UCSD-AML1 (cell line): ENCODE data around the gene CNDP2.
"Not testable (repeated sequence)": the region's sequence is repeated elsewhere in the genome, so short reads cannot be mapped to it uniquely, and the experiment has no call there.

Source experiments
- DNase-seq: peaks from one replicate; lab custom pipeline; 2025; ENCODE audit not compliant: unreplicated experiment; lab: John Stamatoyannopoulos, UW

CNDP2 gene

GRCh38 chr18:74499633-74500032 lies 3.5 kb downstream of the CNDP2 start:
- peak; percentile 60 for DNase-seq

GRCh38 chr18:74500372-74500771 lies 4.2 kb downstream of the CNDP2 start:
- DNase-seq, result no peak

- not testable (repeated sequence) for DNase-seq
Measured at GRCh38 chr18:74500774-74501173, 4.6 kb downstream of the CNDP2 start.

GRCh38 chr18:74501386-74501785 lies 5.2 kb downstream of the CNDP2 start:
- no peak for DNase-seq

- DNase-seq, result no peak
Measured at GRCh38 chr18:74503137-74503536, 7.0 kb downstream of the CNDP2 start.

GRCh38 chr18:74505776-74506175 lies 9.6 kb downstream of the CNDP2 start:
- DNase-seq, result no peak

GRCh38 chr18:74506448-74507084 lies 10.4 kb downstream of the CNDP2 start:
- no peak for DNase-seq

GRCh38 chr18:74507097-74507881 lies 11.1 kb downstream of the CNDP2 start:
- DNase-seq, result no peak

GRCh38 chr18:74507927-74508326 lies 11.8 kb downstream of the CNDP2 start:
- DNase-seq, result no peak

- no peak for DNase-seq
Measured at GRCh38 chr18:74508366-74508765, 12.2 kb downstream of the CNDP2 start.

- no peak for DNase-seq
Measured at GRCh38 chr18:74508821-74509225, 12.7 kb downstream of the CNDP2 start.

GRCh38 chr18:74509856-74510769 lies 13.9 kb downstream of the CNDP2 start:
- no peak for DNase-seq

GRCh38 chr18:74510770-74511095 lies 14.6 kb downstream of the CNDP2 start:
- DNase-seq, result no peak

- no peak for DNase-seq
Measured at GRCh38 chr18:74511823-74512222, 15.7 kb downstream of the CNDP2 start.

GRCh38 chr18:74512321-74513053 lies 16.3 kb downstream of the CNDP2 start:
- no peak for DNase-seq

- no peak for DNase-seq
Measured at GRCh38 chr18:74513149-74513882, 17.2 kb downstream of the CNDP2 start.

GRCh38 chr18:74513883-74514205 lies 17.7 kb downstream of the CNDP2 start:
- DNase-seq, result no peak

- DNase-seq, result no peak
Measured at GRCh38 chr18:74514860-74515495, 18.8 kb downstream of the CNDP2 start.

GRCh38 chr18:74515620-74516231 lies 19.6 kb downstream of the CNDP2 start:
- DNase-seq, result no peak
